GM19455 (cell line): ENCODE data around the gene KIF6.

ENCODE experiments used
- ATAC-seq: cut with Tn5 transposase; IDR thresholded peaks from one replicate; pipeline ENCODE4 v1.9.1; 2021; ENCODE audit not compliant: unreplicated experiment

KIF6 gene

GRCh38 chr6:39665861-39666260 is 59.3 kb downstream of the KIF6 start:
- ATAC-seq = no peak

- ATAC-seq = no peak
These were observed 61.0 kb downstream of the KIF6 start for GRCh38 chr6:39664173-39664572.

- ATAC-seq = no peak
These were observed 67.7 kb downstream of the KIF6 start for GRCh38 chr6:39657355-39658135.

- no peak for ATAC-seq
These were observed 71.1 kb downstream of the KIF6 start for GRCh38 chr6:39654121-39654520.

GRCh38 chr6:39653612-39654011 is 71.6 kb downstream of the KIF6 start:
- no peak for ATAC-seq

GRCh38 chr6:39649996-39650395 is 75.2 kb downstream of the KIF6 start:
- ATAC-seq = no peak

- no peak for ATAC-seq
These were observed 78.3 kb downstream of the KIF6 start for GRCh38 chr6:39646751-39647420.

GRCh38 chr6:39642270-39642669 is 82.9 kb downstream of the KIF6 start:
- no peak for ATAC-seq

- ATAC-seq = no peak
These were observed 86.9 kb downstream of the KIF6 start for GRCh38 chr6:39638126-39638822.

- no peak for ATAC-seq
These were observed 90.4 kb downstream of the KIF6 start for GRCh38 chr6:39634646-39635341.

GRCh38 chr6:39625209-39625608 is 100.0 kb downstream of the KIF6 start:
- ATAC-seq = no peak

- ATAC-seq = no peak
These were observed 101.5 kb downstream of the KIF6 start for GRCh38 chr6:39623750-39624149.

GRCh38 chr6:39617520-39617919 is 107.7 kb downstream of the KIF6 start:
- no peak for ATAC-seq

GRCh38 chr6:39617026-39617425 is 108.2 kb downstream of the KIF6 start:
- no peak for ATAC-seq

GRCh38 chr6:39615622-39616021 is 109.6 kb downstream of the KIF6 start:
- no peak for ATAC-seq

GRCh38 chr6:39614393-39614950 is 110.7 kb downstream of the KIF6 start:
- no peak for ATAC-seq

- no peak for ATAC-seq
These were observed 115.0 kb downstream of the KIF6 start for GRCh38 chr6:39610221-39610620.

GRCh38 chr6:39608652-39609345 is 116.4 kb downstream of the KIF6 start:
- ATAC-seq = no peak

GRCh38 chr6:39602601-39603519 is 122.3 kb downstream of the KIF6 start:
- no peak for ATAC-seq
